Choroid plexus epithelial cell (primary cell): ENCODE measurements around the gene PCNX4.
"Not testable (repeated sequence)": the region's sequence is repeated elsewhere in the genome, so short reads cannot be mapped to it uniquely, and the experiment has no call there.

Source experiments
- DNase-seq: peaks from one replicate; pipeline ENCODE4 v3.0.0-alpha.2; 2010; ENCODE audit warnings: low read depth
- H3K4me3 ChIP-seq: 2 replicates; pipeline ENCODE4 v1.5.1; 2011; ENCODE audit warnings: low read depth, mild to moderate bottlenecking, control low read depth, low read length, moderate library complexity
- CTCF ChIP-seq: conservative IDR thresholded peaks from 2 replicates; pipeline ENCODE4 v1.5.1; 2011; ENCODE audit warnings: low read depth, mild to moderate bottlenecking, control low read depth, inconsistent platforms, low read length, moderate library complexity

The PCNX4 gene

GRCh38 chr14:60093080-60093479, 1.4 kb downstream of the PCNX4 start:
- peak; percentile 20 for DNase-seq
- TF ChIP-seq CTCF: no peak
- H3K4me3 ChIP-seq: peak overlapping the region; percentile 82

GRCh38 chr14:60093606-60094005, 1.9 kb downstream of the PCNX4 start:
- no peak for TF ChIP-seq CTCF
- peak overlapping the region; percentile 82 for H3K4me3 ChIP-seq
- peak; percentile 39 for DNase-seq

- no peak for TF ChIP-seq CTCF
- H3K4me3 ChIP-seq: peak overlapping the region; percentile 82
- peak; percentile 94 for DNase-seq
These were observed 2.7 kb downstream of the PCNX4 start for GRCh38 chr14:60094306-60094897.

GRCh38 chr14:60095231-60095630, 3.5 kb downstream of the PCNX4 start:
- H3K4me3 ChIP-seq: peak overlapping the region; percentile 24
- no peak for TF ChIP-seq CTCF
- no peak for DNase-seq

- no peak for TF ChIP-seq CTCF
- peak; percentile 81 for DNase-seq
- H3K4me3 ChIP-seq: no peak overlapping the region
These were observed 4.2 kb downstream of the PCNX4 start for GRCh38 chr14:60095781-60096450.

- no peak overlapping the region for H3K4me3 ChIP-seq
- DNase-seq: no peak
- no peak for TF ChIP-seq CTCF
These were observed 6.3 kb downstream of the PCNX4 start for GRCh38 chr14:60097974-60098373.

GRCh38 chr14:60099855-60100254, 8.1 kb downstream of the PCNX4 start:
- not testable (repeated sequence) for DNase-seq, H3K4me3 ChIP-seq
